ENCODE data around the gene RNF220. TPM values are rescaled to one million over a fixed set of nuclear protein-coding genes. Genes with fewer than 3 reads are reported as not detected.
A peak's percentile ranks its signal among the peaks of the same experiment; 100 is the strongest.

RNF220 gene
- polyA plus RNA-seq, 2 donors, result 32.7 to 47.8 TPM

GRCh38 chr1:44645476-44646244 lies 240.6 kb downstream of the RNF220 start:
- Histone ChIP-seq H3K9me3 (ENCODE audit: control insufficient read depth in 2 of 2, insufficient read depth in 1 of 2, low read depth in 1 of 2, low read length in 1 of 2) (no peaks in the 10 kb centered on the region), H3K36me3 (ENCODE audit: control insufficient read depth in 2 of 2, insufficient read depth in 2 of 2, low read length in 1 of 2) (peaks cover 32 to 76% of the 10 kb centered on the region in 2 donors), H3K4me1 (ENCODE audit: control insufficient read depth in 2 of 2, insufficient read depth in 2 of 2, low read length in 1 of 2) (no peaks in the 10 kb centered on the region), H3K27ac (ENCODE audit: low read depth in 2 of 2, low read length in 1 of 2) (peak overlapping the region; percentile 30 to 68), H3K4me3 (ENCODE audit: low read depth in 1 of 2, low read length in 2 of 2) (no peak overlapping the region), H3K27me3 (ENCODE audit: control insufficient read depth in 1 of 2, insufficient read depth in 2 of 2, low read length in 2 of 2) (no peaks in the 10 kb centered on the region)
- 56 to 67% methylated on average over 18 of the region's 18 CpGs for WGBS, 2 donors

DNA sequence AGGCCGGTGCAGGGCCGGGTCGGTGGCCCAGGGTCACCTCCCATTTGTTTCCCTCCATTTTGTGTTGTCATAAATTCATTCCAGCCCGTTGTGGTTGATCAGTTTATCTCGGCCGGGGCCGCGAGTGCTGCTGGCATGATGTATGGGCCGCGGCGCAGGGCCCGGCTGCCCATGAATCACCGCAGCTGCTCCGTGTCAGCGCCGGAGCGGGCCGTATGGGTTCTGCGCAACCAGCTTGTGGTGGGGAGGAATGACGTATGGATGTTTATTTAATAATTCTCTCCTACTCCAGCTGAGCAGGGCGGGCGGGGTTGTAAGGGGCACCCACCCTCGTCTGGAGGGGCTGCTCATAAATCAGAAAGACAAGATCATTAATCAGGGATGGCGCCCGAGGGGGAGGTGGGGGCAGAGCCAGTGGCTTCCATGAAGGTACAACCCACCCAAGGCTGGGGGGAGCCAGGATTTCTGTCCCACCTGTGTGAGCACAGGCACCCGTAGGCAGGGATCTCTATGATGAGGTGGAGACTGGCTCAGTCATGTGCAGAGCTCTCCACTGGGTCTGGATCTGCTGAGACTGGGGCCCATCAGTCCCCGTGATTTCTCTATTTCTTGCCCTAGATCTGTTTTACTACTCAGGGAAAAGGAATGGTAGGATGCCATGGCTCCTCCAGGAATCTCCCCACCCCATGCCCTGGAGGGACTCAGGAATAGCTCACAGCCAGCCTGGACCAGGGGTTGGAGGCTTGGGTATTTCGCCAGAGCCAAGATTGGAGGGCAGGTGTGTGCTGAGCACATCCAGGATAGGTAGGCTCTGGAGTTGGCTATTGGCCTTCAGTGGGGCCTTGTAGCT lies 241.4 kb downstream of the RNF220 start:
- Histone ChIP-seq H3K27me3 (ENCODE audit: control insufficient read depth in 1 of 2, insufficient read depth in 2 of 2, low read length in 2 of 2) (no peaks in the 10 kb centered on the region), H3K4me3 (ENCODE audit: low read depth in 1 of 2, low read length in 2 of 2) (no peak overlapping the region), H3K27ac (ENCODE audit: low read depth in 2 of 2, low read length in 1 of 2) (peak overlapping the region; percentile 30 to 51), H3K4me1 (ENCODE audit: control insufficient read depth in 2 of 2, insufficient read depth in 2 of 2, low read length in 1 of 2) (no peaks in the 10 kb centered on the region), H3K9me3 (ENCODE audit: control insufficient read depth in 2 of 2, insufficient read depth in 1 of 2, low read depth in 1 of 2, low read length in 1 of 2) (no peaks in the 10 kb centered on the region), H3K36me3 (ENCODE audit: control insufficient read depth in 2 of 2, insufficient read depth in 2 of 2, low read length in 1 of 2) (peaks cover 33 to 72% of the 10 kb centered on the region in 2 donors)
- 77 to 78% methylated on average over 28 of the region's 28 CpGs for WGBS, 2 donors

DNA sequence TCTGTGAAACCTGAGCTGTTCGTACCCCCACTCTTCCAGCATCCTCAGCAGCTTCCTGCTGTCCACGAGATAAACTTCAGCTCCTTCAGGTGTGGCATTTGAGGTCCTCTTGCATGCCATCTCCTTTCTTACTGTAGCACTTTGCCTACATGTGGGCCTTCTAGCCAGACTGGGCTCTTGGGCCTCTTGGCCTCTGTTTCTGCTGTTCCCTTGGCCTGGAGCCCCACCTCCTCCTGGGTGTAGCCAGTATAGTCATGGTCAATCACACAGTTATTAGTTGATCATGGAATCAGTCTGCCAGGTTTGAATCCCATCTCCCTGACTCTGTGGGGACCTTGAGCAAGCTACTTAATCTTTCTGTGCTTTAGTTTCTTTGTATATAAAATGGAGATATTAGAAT lies 242.8 kb downstream of the RNF220 start:
- Histone ChIP-seq H3K36me3 (ENCODE audit: control insufficient read depth in 2 of 2, insufficient read depth in 2 of 2, low read length in 1 of 2) (peaks cover 32 to 58% of the 10 kb centered on the region in 2 donors), H3K27ac (ENCODE audit: low read depth in 2 of 2, low read length in 1 of 2) (no peak overlapping the region), H3K27me3 (ENCODE audit: control insufficient read depth in 1 of 2, insufficient read depth in 2 of 2, low read length in 2 of 2) (no peaks in the 10 kb centered on the region), H3K9me3 (ENCODE audit: control insufficient read depth in 2 of 2, insufficient read depth in 1 of 2, low read depth in 1 of 2, low read length in 1 of 2) (no peaks in the 10 kb centered on the region), H3K4me1 (ENCODE audit: control insufficient read depth in 2 of 2, insufficient read depth in 2 of 2, low read length in 1 of 2) (no peaks in the 10 kb centered on the region), H3K4me3 (ENCODE audit: low read depth in 1 of 2, low read length in 2 of 2) (no peak overlapping the region)
- 86 to 91% methylated on average over 2 of the region's 2 CpGs for WGBS, 2 donors

GRCh38 chr1:44648529-44649250 lies 243.6 kb downstream of the RNF220 start:
- H3K9me3 ChIP-seq (ENCODE audit: control insufficient read depth in 2 of 2, insufficient read depth in 1 of 2, low read depth in 1 of 2, low read length in 1 of 2), result no peaks in the 10 kb centered on the region
- WGBS, 2 donors, result 81 to 88% methylated on average over 13 of the region's 13 CpGs
- H3K4me3 ChIP-seq (ENCODE audit: low read depth in 1 of 2, low read length in 2 of 2), result no peak overlapping the region
- H3K27me3 ChIP-seq (ENCODE audit: control insufficient read depth in 1 of 2, insufficient read depth in 2 of 2, low read length in 2 of 2), result no peaks in the 10 kb centered on the region
- H3K27ac ChIP-seq (ENCODE audit: low read depth in 2 of 2, low read length in 1 of 2), result no peak overlapping the region
- no peaks in the 10 kb centered on the region for H3K4me1 ChIP-seq (ENCODE audit: control insufficient read depth in 2 of 2, insufficient read depth in 2 of 2, low read length in 1 of 2)
- H3K36me3 ChIP-seq (ENCODE audit: control insufficient read depth in 2 of 2, insufficient read depth in 2 of 2, low read length in 1 of 2), result peaks cover 28 to 53% of the 10 kb centered on the region in 2 donors

- Histone ChIP-seq H3K27me3 (ENCODE audit: control insufficient read depth in 1 of 2, insufficient read depth in 2 of 2, low read length in 2 of 2) (no peaks in the 10 kb centered on the region), H3K4me1 (ENCODE audit: control insufficient read depth in 2 of 2, insufficient read depth in 2 of 2, low read length in 1 of 2) (no peaks in the 10 kb centered on the region), H3K36me3 (ENCODE audit: control insufficient read depth in 2 of 2, insufficient read depth in 2 of 2, low read length in 1 of 2) (peaks cover 22 to 49% of the 10 kb centered on the region in 2 donors), H3K4me3 (ENCODE audit: low read depth in 1 of 2, low read length in 2 of 2) (no peak overlapping the region), H3K27ac (ENCODE audit: low read depth in 2 of 2, low read length in 1 of 2) (no peak overlapping the region), H3K9me3 (ENCODE audit: control insufficient read depth in 2 of 2, insufficient read depth in 1 of 2, low read depth in 1 of 2, low read length in 1 of 2) (no peaks in the 10 kb centered on the region)
- 85 to 88% methylated on average over 13 of the region's 13 CpGs for WGBS, 2 donors
Measured at GRCh38 chr1:44649788-44650158, 244.7 kb downstream of the RNF220 start.

DNA sequence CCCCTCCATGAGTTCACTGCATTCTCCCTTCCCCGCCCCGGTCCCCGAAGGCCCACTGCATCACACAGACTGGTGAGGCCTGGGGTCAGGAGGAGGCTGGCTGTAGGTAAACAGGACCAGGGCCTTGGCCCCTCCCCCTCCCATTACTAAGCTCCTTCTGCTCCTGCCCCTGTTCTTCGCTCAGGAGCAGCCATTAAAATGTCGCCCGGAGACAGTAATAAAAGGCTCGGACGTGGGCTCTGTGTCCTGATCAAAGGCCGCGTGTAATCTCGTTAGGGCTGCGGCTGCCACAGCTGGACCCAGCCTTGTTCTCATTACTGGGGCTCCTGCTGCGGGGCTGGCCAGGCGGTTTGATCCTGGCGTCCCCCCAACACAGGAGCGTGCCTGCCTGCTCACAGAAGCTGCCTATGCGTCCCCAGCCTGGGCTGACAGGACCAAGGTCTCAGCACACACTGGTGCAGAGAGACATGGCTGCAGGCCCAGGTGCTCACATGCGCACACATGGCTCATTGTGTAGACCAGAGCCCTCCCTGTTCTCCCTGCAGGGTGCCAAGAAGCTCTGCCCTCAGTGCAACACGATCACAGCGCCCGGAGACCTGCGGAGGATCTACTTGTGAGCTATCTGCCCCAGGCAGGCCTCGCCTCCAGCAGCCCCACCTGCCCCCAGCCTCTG lies 245.2 kb downstream of the RNF220 start:
- no peak overlapping the region for H3K27ac ChIP-seq (ENCODE audit: low read depth in 2 of 2, low read length in 1 of 2)
- H3K27me3 ChIP-seq (ENCODE audit: control insufficient read depth in 1 of 2, insufficient read depth in 2 of 2, low read length in 2 of 2), result no peaks in the 10 kb centered on the region
- no peak overlapping the region for H3K4me3 ChIP-seq (ENCODE audit: low read depth in 1 of 2, low read length in 2 of 2)
- no peaks in the 10 kb centered on the region for H3K4me1 ChIP-seq (ENCODE audit: control insufficient read depth in 2 of 2, insufficient read depth in 2 of 2, low read length in 1 of 2)
- H3K36me3 ChIP-seq (ENCODE audit: control insufficient read depth in 2 of 2, insufficient read depth in 2 of 2, low read length in 1 of 2), result peaks cover 18 to 44% of the 10 kb centered on the region in 2 donors
- WGBS, 2 donors, result 69 to 85% methylated on average over 23 of the region's 23 CpGs
- no peaks in the 10 kb centered on the region for H3K9me3 ChIP-seq (ENCODE audit: control insufficient read depth in 2 of 2, insufficient read depth in 1 of 2, low read depth in 1 of 2, low read length in 1 of 2)

- H3K27me3 ChIP-seq (ENCODE audit: control insufficient read depth in 1 of 2, insufficient read depth in 2 of 2, low read length in 2 of 2), result no peaks in the 10 kb centered on the region
- H3K9me3 ChIP-seq (ENCODE audit: control insufficient read depth in 2 of 2, insufficient read depth in 1 of 2, low read depth in 1 of 2, low read length in 1 of 2), result no peaks in the 10 kb centered on the region
- no peak overlapping the region for H3K27ac ChIP-seq (ENCODE audit: low read depth in 2 of 2, low read length in 1 of 2)
- WGBS, 2 donors, result 73 to 85% methylated on average over 8 of the region's 8 CpGs
- no peaks in the 10 kb centered on the region for H3K4me1 ChIP-seq (ENCODE audit: control insufficient read depth in 2 of 2, insufficient read depth in 2 of 2, low read length in 1 of 2)
- H3K36me3 ChIP-seq (ENCODE audit: control insufficient read depth in 2 of 2, insufficient read depth in 2 of 2, low read length in 1 of 2), result peaks cover 15 to 38% of the 10 kb centered on the region in 2 donors
- no peak overlapping the region for H3K4me3 ChIP-seq (ENCODE audit: low read depth in 1 of 2, low read length in 2 of 2)
Measured at GRCh38 chr1:44651069-44651468, 246.0 kb downstream of the RNF220 start.

GRCh38 chr1:44652445-44653106 lies 247.5 kb downstream of the RNF220 start:
- no peak overlapping the region for H3K4me3 ChIP-seq (ENCODE audit: low read depth in 1 of 2, low read length in 2 of 2)
- H3K27me3 ChIP-seq (ENCODE audit: control insufficient read depth in 1 of 2, insufficient read depth in 2 of 2, low read length in 2 of 2), result no peaks in the 10 kb centered on the region
- peak overlapping the region in 1 of 2 donors; percentile 44 for H3K27ac ChIP-seq (ENCODE audit: low read depth in 2 of 2, low read length in 1 of 2)
- H3K36me3 ChIP-seq (ENCODE audit: control insufficient read depth in 2 of 2, insufficient read depth in 2 of 2, low read length in 1 of 2), result peaks cover 15 to 31% of the 10 kb centered on the region in 2 donors
- 45 to 47% methylated on average over 7 of the region's 7 CpGs for WGBS, 2 donors
- H3K4me1 ChIP-seq (ENCODE audit: control insufficient read depth in 2 of 2, insufficient read depth in 2 of 2, low read length in 1 of 2), result no peaks in the 10 kb centered on the region
- no peaks in the 10 kb centered on the region for H3K9me3 ChIP-seq (ENCODE audit: control insufficient read depth in 2 of 2, insufficient read depth in 1 of 2, low read depth in 1 of 2, low read length in 1 of 2)

All from esophagus (tissue), 2 donors.